Loucy (cell line): ENCODE data around the gene NECTIN3.

Experiments
- H2AFZ ChIP-seq: fragments of 200-600 bp; sonication (generic); 2 replicates; pipeline ENCODE4 v1.6.0; 2016; ENCODE audit warnings: antibody characterized with exemption, mild to moderate bottlenecking, low read length, moderate library complexity
- H3F3A ChIP-seq: fragments of 200-600 bp; 2 replicates; pipeline ENCODE4 v1.6.0; 2016; ENCODE audit warnings: antibody characterized with exemption, low read depth, mild to moderate bottlenecking
- H3K27me3 ChIP-seq: fragments of 200-600 bp; sonication (generic); 2 replicates; pipeline ENCODE4 v1.6.1; 2014; ENCODE audit warnings: low read length, mild to moderate bottlenecking; ENCODE audit not compliant: insufficient read depth, poor library complexity, severe bottlenecking
- H3K36me3 ChIP-seq: fragments of 200-600 bp; sonication (generic); 2 replicates; pipeline ENCODE4 v1.6.1; 2016; ENCODE audit warnings: low read length; ENCODE audit not compliant: insufficient read depth
- H3K4me1 ChIP-seq: fragments of 200-600 bp; sonication (generic); 2 replicates; pipeline ENCODE4 v1.5.1; 2014; ENCODE audit warnings: low read length, mild to moderate bottlenecking; ENCODE audit not compliant: insufficient read depth, poor library complexity, severe bottlenecking
- H3K4me2 ChIP-seq: fragments of 200-600 bp; sonication (generic); 2 replicates; pipeline ENCODE4 v1.6.0; 2014; ENCODE audit warnings: antibody characterized with exemption, low read length, low read depth, mild to moderate bottlenecking; ENCODE audit not compliant: poor library complexity, severe bottlenecking
- H3K4me3 ChIP-seq: fragments of 200-600 bp; sonication (generic); 2 replicates; pipeline ENCODE4 v1.5.1; 2014; ENCODE audit warnings: low read length, mild to moderate bottlenecking, mixed read lengths; ENCODE audit not compliant: poor library complexity, severe bottlenecking
- H3K79me2 ChIP-seq: fragments of 200-600 bp; sonication (generic); 2 replicates; pipeline ENCODE4 v1.6.1; 2014; ENCODE audit warnings: low read length; ENCODE audit not compliant: insufficient read depth
- H3K9ac ChIP-seq: fragments of 200-600 bp; sonication (generic); 2 replicates; pipeline ENCODE4 v1.6.0; 2014; ENCODE audit warnings: mild to moderate bottlenecking, low read depth, low read length, moderate library complexity; ENCODE audit not compliant: poor library complexity, severe bottlenecking
- H3K9me2 ChIP-seq: fragments of 200-600 bp; sonication (generic); replicated peaks from 2 replicates; pipeline ENCODE4 v1.6.1; 2016; ENCODE audit warnings: low read depth, low read length, mixed read lengths
- H3K9me3 ChIP-seq: fragments of 200-600 bp; sonication (generic); 2 replicates; pipeline ENCODE4 v1.6.1; 2014; ENCODE audit warnings: mild to moderate bottlenecking, antibody characterized with exemption, low read length, low read depth; ENCODE audit not compliant: insufficient read depth
- H4K20me1 ChIP-seq: fragments of 200-600 bp; sonication (generic); 2 replicates; pipeline ENCODE4 v1.6.0; 2014; ENCODE audit warnings: antibody characterized with exemption, low read length, mild to moderate bottlenecking; ENCODE audit not compliant: insufficient read depth, poor library complexity, severe bottlenecking
- CTCF ChIP-seq: fragments of 200-600 bp; sonication (generic); conservative IDR thresholded peaks from 2 replicates; pipeline ENCODE4 v1.5.1; 2014; ENCODE audit warnings: mild to moderate bottlenecking, antibody characterized with exemption, low read length
- EZH2phosphoT487 ChIP-seq: fragments of 200-600 bp; IDR thresholded peaks from 2 replicates; pipeline ENCODE4 v1.6.1; 2018; ENCODE audit warnings: antibody characterized with exemption, mild to moderate bottlenecking, moderate library complexity, borderline replicate concordance

NECTIN3 gene

GRCh38 chr3:111077369-111077768 lies 5.8 kb downstream of the NECTIN3 start:
- H3K4me1 ChIP-seq = peaks cover 52% of the 10 kb centered on the region
- H2AFZ ChIP-seq = no peak overlapping the region

GRCh38 chr3:111080413-111080812 lies 8.8 kb downstream of the NECTIN3 start:
- Histone ChIP-seq H3K9ac (no peak overlapping the region), H2AFZ (no peak overlapping the region), H3K4me1 (peaks cover 26% of the 10 kb centered on the region), H3K36me3 (no peaks in the 10 kb centered on the region), H3K79me2 (0 out of 2 replicates have a peak, but pooled peaks cover 10% of the 10 kb centered on the region), H3K9me2 (no peaks in the 10 kb centered on the region), H3F3A (no peaks in the 10 kb centered on the region), H3K4me3 (no peak overlapping the region), H3K4me2 (no peak overlapping the region), H3K9me3 (no peaks in the 10 kb centered on the region), H3K27me3 (no peaks in the 10 kb centered on the region), H4K20me1 (peaks cover 3% of the 10 kb centered on the region)
- no peak for TF ChIP-seq EZH2phosphoT487
- TF ChIP-seq CTCF = peak; percentile 70

More at GRCh38 chr3:111077369-111077768, 5.8 kb downstream of the NECTIN3 start:
- Histone ChIP-seq H3K4me3 (no peak overlapping the region), H3K9ac (no peak overlapping the region), H3K9me3 (no peaks in the 10 kb centered on the region), H3F3A (no peaks in the 10 kb centered on the region), H3K79me2 (peaks cover 35% of the 10 kb centered on the region), H4K20me1 (peaks cover 6% of the 10 kb centered on the region), H3K36me3 (no peaks in the 10 kb centered on the region), H3K4me2 (peak overlapping the region; percentile 14), H3K9me2 (no peaks in the 10 kb centered on the region), H3K27me3 (peaks cover 6% of the 10 kb centered on the region)
- TF ChIP-seq CTCF (no peak), EZH2phosphoT487 (no peak)

GRCh38 chr3:111081008-111081545 lies 9.5 kb downstream of the NECTIN3 start:
- no peaks in the 10 kb centered on the region for H3K36me3 ChIP-seq
- no peak overlapping the region for H2AFZ ChIP-seq
- peaks cover 28% of the 10 kb centered on the region for H3K4me1 ChIP-seq
- no peaks in the 10 kb centered on the region for H3F3A ChIP-seq
- no peaks in the 10 kb centered on the region for H3K9me3 ChIP-seq
- no peak overlapping the region for H3K4me3 ChIP-seq
- H3K27me3 ChIP-seq = no peaks in the 10 kb centered on the region
- no peak overlapping the region for H3K4me2 ChIP-seq
- TF ChIP-seq CTCF (no peak), EZH2phosphoT487 (no peak)
- no peaks in the 10 kb centered on the region for H3K9me2 ChIP-seq
- no peak overlapping the region for H3K9ac ChIP-seq
- no peaks in the 10 kb centered on the region for H4K20me1 ChIP-seq
- H3K79me2 ChIP-seq = 0 out of 2 replicates have a peak, but pooled peaks cover 5% of the 10 kb centered on the region
